RWPE2 (cell line): ENCODE measurements around the gene CENPB.

Experiments used
- ATAC-seq: fragments of 200-7000 bp; cut with Tn5 transposase; 3 replicates; pipeline ENCODE4 v1.9.1; 2021; ENCODE audit warnings: low read depth
- DNase-seq: peaks from one replicate; pipeline ENCODE4 v3.0.0-alpha.2; 2020; ENCODE audit warnings: low spot score
- H3K27ac ChIP-seq: fragments of 450-650 bp; 2 replicates; pipeline ENCODE4 v1.5.1; 2017; ENCODE audit warnings: mild to moderate bottlenecking; ENCODE audit not compliant: poor library complexity, severe bottlenecking
- H3K27me3 ChIP-seq: fragments of 250-450 bp; sonication (Bioruptor Pico); 2 replicates; pipeline ENCODE4 v1.5.1; 2021; ENCODE audit warnings: mild to moderate bottlenecking, moderate library complexity; ENCODE audit not compliant: insufficient read depth, poor library complexity, severe bottlenecking
- H3K36me3 ChIP-seq: fragments of 250-450 bp; sonication (Bioruptor Pico); 2 replicates; pipeline ENCODE4 v1.5.1; 2020; ENCODE audit warnings: low read depth, mild to moderate bottlenecking, moderate library complexity
- H3K4me1 ChIP-seq: fragments of 250-450 bp; sonication (Bioruptor Pico); 2 replicates; pipeline ENCODE4 v1.5.1; 2021; ENCODE audit warnings: mild to moderate bottlenecking, moderate library complexity; ENCODE audit not compliant: insufficient read depth, poor library complexity, severe bottlenecking
- H3K4me3 ChIP-seq: fragments of 250-450 bp; sonication (Bioruptor Pico); 2 replicates; pipeline ENCODE4 v1.5.1; 2021; ENCODE audit warnings: mild to moderate bottlenecking, moderate library complexity; ENCODE audit not compliant: severe bottlenecking
- H3K9me3 ChIP-seq: fragments of 250-450 bp; sonication (Bioruptor Pico); 2 replicates; pipeline ENCODE4 v1.5.1; 2021; ENCODE audit warnings: mild to moderate bottlenecking, moderate library complexity; ENCODE audit not compliant: severe bottlenecking
- CTCF ChIP-seq: fragments of 450-650 bp; IDR thresholded peaks from one replicate; pipeline ENCODE4 v1.5.1; 2017; ENCODE audit warnings: mild to moderate bottlenecking, moderate library complexity; ENCODE audit not compliant: poor library complexity, severe bottlenecking

The CENPB gene

GRCh38 chr20:3784863-3785239, 1.7 kb downstream of the CENPB start:
- no peak for ATAC-seq
- H3K27ac ChIP-seq: peak overlapping the region; percentile 69
- no peak for DNase-seq
- H3K4me1 ChIP-seq: peaks cover 14% of the 10 kb centered on the region
- H3K9me3 ChIP-seq: no peaks in the 10 kb centered on the region
- peaks cover 10% of the 10 kb centered on the region; the same call in 1 of the 2 replicates for H3K36me3 ChIP-seq
- no peak overlapping the region for H3K4me3 ChIP-seq
- no peak for TF ChIP-seq CTCF
- no peaks in the 10 kb centered on the region for H3K27me3 ChIP-seq

DNA sequence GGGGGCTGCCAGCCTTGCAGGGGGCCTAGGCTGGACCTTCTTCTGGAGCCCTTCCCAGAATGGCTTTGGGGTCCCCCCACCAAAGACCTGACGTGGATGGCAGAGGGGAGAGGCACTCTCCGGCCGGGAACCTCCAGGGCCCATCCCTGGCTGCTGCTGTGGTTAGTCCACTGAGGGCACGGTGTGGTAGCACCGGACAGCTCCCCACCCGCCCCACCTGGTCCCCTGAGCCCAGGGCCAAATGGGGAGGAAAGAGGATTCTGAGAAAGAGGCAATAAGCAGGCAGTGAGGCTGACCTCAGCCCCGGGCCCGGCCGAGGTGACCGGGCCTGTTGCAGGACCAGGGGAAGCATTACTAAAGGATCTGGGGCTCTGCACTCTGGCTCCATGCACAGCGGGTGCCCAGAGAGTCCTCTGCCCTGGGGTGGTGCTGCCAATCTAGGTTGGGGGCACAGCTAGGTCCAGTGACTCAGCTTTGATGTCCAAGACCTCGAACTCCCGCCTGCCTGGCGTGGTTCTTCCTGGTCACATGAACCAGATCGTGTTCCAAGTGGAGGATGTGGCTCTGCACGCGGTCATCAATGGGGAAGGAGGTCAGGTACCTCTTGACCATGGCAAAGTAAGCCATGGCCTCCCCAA, 2.2 kb downstream of the CENPB start:
- Histone ChIP-seq H3K27ac (peak overlapping the region; percentile 69), H3K27me3 (no peaks in the 10 kb centered on the region), H3K4me1 (peaks cover 14% of the 10 kb centered on the region), H3K36me3 (peaks cover 10% of the 10 kb centered on the region; the same call in 1 of the 2 replicates), H3K4me3 (no peak overlapping the region), H3K9me3 (no peaks in the 10 kb centered on the region)
- TF ChIP-seq CTCF: no peak
- ATAC-seq (no peak), DNase-seq (no peak)

GRCh38 chr20:3783511-3784195, 2.9 kb downstream of the CENPB start:
- no peak for TF ChIP-seq CTCF
- ATAC-seq: no peak
- H3K36me3 ChIP-seq: peaks cover 10% of the 10 kb centered on the region; the same call in 1 of the 2 replicates
- H3K27me3 ChIP-seq: no peaks in the 10 kb centered on the region
- peak overlapping the region; percentile 12 for H3K27ac ChIP-seq
- H3K4me1 ChIP-seq: peaks cover 14% of the 10 kb centered on the region
- H3K4me3 ChIP-seq: no peak overlapping the region
- H3K9me3 ChIP-seq: no peaks in the 10 kb centered on the region
- no peak for DNase-seq

DNA sequence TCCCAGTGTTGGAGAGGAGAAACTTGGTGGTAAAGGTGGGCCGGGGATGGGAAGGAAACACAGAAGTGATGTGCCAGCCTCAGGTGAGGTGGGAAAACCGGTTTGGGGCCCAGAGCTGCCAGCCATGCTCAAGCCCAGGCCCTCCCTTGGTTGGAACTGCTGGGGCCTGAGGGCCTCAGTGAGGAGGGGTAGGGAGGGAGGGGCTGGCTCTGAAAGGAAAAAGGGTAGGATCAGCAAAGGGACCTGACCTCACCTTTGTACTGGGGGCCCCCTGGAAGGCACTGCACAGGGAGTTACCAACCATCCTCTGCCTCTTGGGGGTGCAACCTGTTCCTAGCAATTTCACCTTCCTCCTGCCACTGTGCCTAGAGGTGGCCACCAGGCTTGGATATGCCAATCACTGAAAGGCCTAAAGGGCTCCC, 3.5 kb downstream of the CENPB start:
- ATAC-seq: no peak
- H3K27ac ChIP-seq: peak overlapping the region; percentile 12
- H3K36me3 ChIP-seq: peaks cover 10% of the 10 kb centered on the region; the same call in 1 of the 2 replicates
- no peak for DNase-seq
- H3K27me3 ChIP-seq: no peaks in the 10 kb centered on the region
- TF ChIP-seq CTCF: no peak
- H3K4me1 ChIP-seq: peaks cover 14% of the 10 kb centered on the region
- no peaks in the 10 kb centered on the region for H3K9me3 ChIP-seq
- H3K4me3 ChIP-seq: no peak overlapping the region

DNA sequence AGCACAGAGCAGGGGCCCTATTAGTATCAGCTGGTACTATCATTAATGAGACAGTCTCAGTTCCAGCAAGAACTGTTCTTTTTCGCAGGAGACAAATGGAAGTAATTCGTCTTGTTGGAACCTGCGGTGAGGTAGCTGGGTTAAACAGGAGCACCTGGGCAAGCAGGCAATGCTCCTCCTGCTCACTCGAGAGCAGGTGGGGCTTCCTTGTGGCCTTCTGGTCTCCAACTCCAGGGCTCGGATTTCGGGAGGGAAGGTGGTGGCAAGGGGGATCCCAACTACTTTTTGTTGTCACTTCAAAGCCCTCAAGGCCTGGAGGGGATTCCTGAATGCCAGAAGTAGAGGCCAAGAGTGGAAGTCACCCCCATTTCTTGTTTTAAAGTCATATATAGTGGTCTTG, 3.9 kb downstream of the CENPB start:
- Histone ChIP-seq H3K27me3 (no peaks in the 10 kb centered on the region), H3K9me3 (no peaks in the 10 kb centered on the region), H3K36me3 (peaks cover 10% of the 10 kb centered on the region; the same call in 1 of the 2 replicates), H3K4me3 (no peak overlapping the region), H3K27ac (peak overlapping the region; percentile 12), H3K4me1 (peaks cover 14% of the 10 kb centered on the region)
- ATAC-seq (no peak), DNase-seq (no peak)
- no peak for TF ChIP-seq CTCF
